Natural killer cell (primary cell): ENCODE data around the gene SUGP1. TPM values are rescaled to one million over a fixed set of nuclear protein-coding genes. Genes with fewer than 3 reads are reported as not detected.
A peak's percentile ranks its signal among the peaks of the same experiment; 100 is the strongest.
"Not testable (repeated sequence)": the region's sequence is repeated elsewhere in the genome, so short reads cannot be mapped to it uniquely, and the experiment has no call there.

Experiments
- ATAC-seq, 3 donors: fragments of 150-1000 bp in 2 of 3; fragments of 200-7000 bp in 1 of 3; cut with Tn5 transposase; 1 replicate in 1 of 3; 2 replicates in 2 of 3; pipeline ENCODE4 v1.10.0; 2021; ENCODE audit warnings: mild to moderate bottlenecking in 2 of 3, moderate library complexity in 2 of 3
- DNase-seq, 2 donors: peaks; one replicate each; pipeline versions ENCODE4 v3.0.0 to v3.0.0-alpha.2; 2013 to 2021; ENCODE audit warnings: mixed read lengths in 1 of 2
- H3K27ac ChIP-seq: one replicate; pipeline ENCODE4 v1.5.1; 2013; ENCODE audit warnings: mild to moderate bottlenecking, low read length
- H3K27me3 ChIP-seq: one replicate; pipeline ENCODE4 v1.6.1; 2013; ENCODE audit warnings: low read length; ENCODE audit not compliant: control insufficient read depth, insufficient read depth
- H3K36me3 ChIP-seq: one replicate; pipeline ENCODE4 v1.6.1; 2013; ENCODE audit warnings: low read length; ENCODE audit not compliant: control insufficient read depth, insufficient read depth
- H3K4me1 ChIP-seq: one replicate; pipeline ENCODE4 v1.6.1; 2013; ENCODE audit warnings: low read length; ENCODE audit not compliant: control insufficient read depth, insufficient read depth
- H3K4me3 ChIP-seq: one replicate; pipeline ENCODE4 v1.5.1; 2013; ENCODE audit warnings: low read length
- H3K9me3 ChIP-seq: one replicate; pipeline ENCODE4 v1.6.1; 2013; ENCODE audit warnings: low read length; ENCODE audit not compliant: control insufficient read depth, insufficient read depth
- H3K27ac Mint-ChIP-seq, 2 donors: one replicate each; pipeline ENCODE4 v1.8.0; 2022; ENCODE audit warnings: mild to moderate bottlenecking in 2 of 2, mixed read lengths in 2 of 2, moderate library complexity in 1 of 2
- H3K27me3 Mint-ChIP-seq, 2 donors: one replicate each; pipeline ENCODE4 v1.8.0; 2022; ENCODE audit warnings: low read depth in 2 of 2, mixed read lengths in 2 of 2
- H3K36me3 Mint-ChIP-seq: one replicate; pipeline ENCODE4 v1.8.0; 2022; ENCODE audit warnings: mixed read lengths
- H3K4me1 Mint-ChIP-seq, 2 donors: one replicate each; pipeline ENCODE4 v1.8.0; 2022; ENCODE audit warnings: mixed read lengths in 2 of 2
- H3K4me3 Mint-ChIP-seq: one replicate; pipeline ENCODE4 v1.8.0; 2022; ENCODE audit warnings: mild to moderate bottlenecking, moderate library complexity, mixed read lengths
- H3K9me3 Mint-ChIP-seq, 2 donors: one replicate each; pipeline ENCODE4 v1.8.0; 2022; ENCODE audit warnings: mixed read lengths in 2 of 2
- CTCF ChIP-seq: fragments of 200-600 bp; IDR thresholded peaks from one replicate; pipeline ENCODE4 v1.8.0; 2022; ENCODE audit warnings: antibody characterized with exemption
- WGBS: methylation state at CpG from one replicate; pipeline ENCODE4 v1.1.7; 2013; ENCODE audit warnings: missing lambda C conversion rate; ENCODE audit not compliant: insufficient coverage; 5-methylcytosine and 5-hydroxymethylcytosine counted together
- intact Hi-C: fragments of 100-400 bp; cut with micrococcal nuclease; formaldehyde crosslinking; loops from one replicate; pipeline ENCODE4 v1.14.2; 2022
- total RNA-seq, 4 donors: library from RNA; stranded (reverse); fragments of 120-200 nt in 1 of 4; gene quantifications; one replicate each; pipeline versions ENCODE4 v1.2.3 to v1.2.4, GENCODE V29; 2013 to 2022

Gene SUGP1
- total RNA-seq, 3 donors from 2014 or later (not counting 1 experiment from before 2014, with no cell fraction given), result 64.7 to 86.5 (median 75.8) TPM

GRCh38 chr19:19352823-19353222 is 32.5 kb upstream of the SUGP1 start:
- Mint-ChIP-seq H3K9me3 (no peaks in the 10 kb centered on the region), H3K36me3 (no peaks in the 10 kb centered on the region), H3K4me3 (no peak overlapping the region), H3K27ac (peak overlapping the region in 1 of 2 donors; percentile 27), H3K4me1 (peaks cover 0 to 5% of the 10 kb centered on the region in 2 donors), H3K27me3 (no peaks in the 10 kb centered on the region)
- ATAC-seq (no peak), DNase-seq (no peak)
- TF ChIP-seq CTCF, result no peak
- Histone ChIP-seq H3K4me3 (no peak overlapping the region), H3K27me3 (no peaks in the 10 kb centered on the region), H3K9me3 (no peaks in the 10 kb centered on the region), H3K4me1 (no peaks in the 10 kb centered on the region), H3K27ac (no peak overlapping the region), H3K36me3 (peaks cover 65% of the 10 kb centered on the region)
- intact Hi-C loops, result no loop called here
- WGBS, result 97% methylated on average over 8 of the region's 8 CpGs

- H3K9me3 ChIP-seq, DNase-seq, H3K27me3 ChIP-seq, ATAC-seq, H3K27ac Mint-ChIP-seq, H3K27me3 Mint-ChIP-seq, H3K36me3 Mint-ChIP-seq, H3K9me3 Mint-ChIP-seq, H3K4me1 ChIP-seq, H3K4me3 Mint-ChIP-seq, H3K4me1 Mint-ChIP-seq, H3K27ac ChIP-seq, intact Hi-C loops, H3K4me3 ChIP-seq: not testable (repeated sequence)
- WGBS, result 99% methylated on average over 4 of the region's 8 CpGs
- H3K36me3 ChIP-seq, result peaks cover 73% of the 10 kb centered on the region
Observed at GRCh38 chr19:19350756-19351155, 30.4 kb upstream of the SUGP1 start.

GRCh38 chr19:19349365-19349764 is 29.1 kb upstream of the SUGP1 start:
- Mint-ChIP-seq H3K27ac (no peak overlapping the region), H3K9me3 (no peaks in the 10 kb centered on the region), H3K4me1 (peaks cover 0 to 5% of the 10 kb centered on the region in 2 donors), H3K4me3 (no peak overlapping the region), H3K36me3 (no peaks in the 10 kb centered on the region), H3K27me3 (no peaks in the 10 kb centered on the region)
- intact Hi-C loops, result no loop called here
- DNase-seq (no peak), ATAC-seq (no peak)
- 94% methylated on average over 7 of the region's 7 CpGs for WGBS
- Histone ChIP-seq H3K36me3 (peaks cover 73% of the 10 kb centered on the region), H3K4me1 (no peaks in the 10 kb centered on the region), H3K9me3 (no peaks in the 10 kb centered on the region), H3K4me3 (no peak overlapping the region), H3K27ac (no peak overlapping the region), H3K27me3 (no peaks in the 10 kb centered on the region)
- no peak for TF ChIP-seq CTCF

- Mint-ChIP-seq H3K4me1 (peaks cover 0 to 5% of the 10 kb centered on the region in 2 donors), H3K27ac (no peak overlapping the region), H3K36me3 (no peaks in the 10 kb centered on the region), H3K4me3 (no peak overlapping the region), H3K27me3 (no peaks in the 10 kb centered on the region), H3K9me3 (no peaks in the 10 kb centered on the region)
- no peaks in the 10 kb centered on the region for H3K27me3 ChIP-seq
- peaks cover 71% of the 10 kb centered on the region for H3K36me3 ChIP-seq
- no peaks in the 10 kb centered on the region for H3K4me1 ChIP-seq
- WGBS, result 89% methylated on average over 9 of the region's 9 CpGs
- H3K27ac ChIP-seq, result no peak overlapping the region
- H3K4me3 ChIP-seq, result no peak overlapping the region
- ATAC-seq (no peak), DNase-seq (no peak)
- no peaks in the 10 kb centered on the region for H3K9me3 ChIP-seq
- intact Hi-C loops, result no loop called here
- TF ChIP-seq CTCF, result no peak
Observed at GRCh38 chr19:19348266-19348665, 28.0 kb upstream of the SUGP1 start.
